ENCODE data around the gene ZNF664.

Gene ZNF664

GRCh38 chr12:123931686-123932321 lies 41.2 kb upstream of the ZNF664 start:
- in situ Hi-C loops (cut with MboI; ENCODE audit: low sequenced_read_pairs, unreplicated experiment) = no loop called here
- no peak for DNase-seq (ENCODE audit: low spot score)
- TF ChIP-seq, protein P1, sequence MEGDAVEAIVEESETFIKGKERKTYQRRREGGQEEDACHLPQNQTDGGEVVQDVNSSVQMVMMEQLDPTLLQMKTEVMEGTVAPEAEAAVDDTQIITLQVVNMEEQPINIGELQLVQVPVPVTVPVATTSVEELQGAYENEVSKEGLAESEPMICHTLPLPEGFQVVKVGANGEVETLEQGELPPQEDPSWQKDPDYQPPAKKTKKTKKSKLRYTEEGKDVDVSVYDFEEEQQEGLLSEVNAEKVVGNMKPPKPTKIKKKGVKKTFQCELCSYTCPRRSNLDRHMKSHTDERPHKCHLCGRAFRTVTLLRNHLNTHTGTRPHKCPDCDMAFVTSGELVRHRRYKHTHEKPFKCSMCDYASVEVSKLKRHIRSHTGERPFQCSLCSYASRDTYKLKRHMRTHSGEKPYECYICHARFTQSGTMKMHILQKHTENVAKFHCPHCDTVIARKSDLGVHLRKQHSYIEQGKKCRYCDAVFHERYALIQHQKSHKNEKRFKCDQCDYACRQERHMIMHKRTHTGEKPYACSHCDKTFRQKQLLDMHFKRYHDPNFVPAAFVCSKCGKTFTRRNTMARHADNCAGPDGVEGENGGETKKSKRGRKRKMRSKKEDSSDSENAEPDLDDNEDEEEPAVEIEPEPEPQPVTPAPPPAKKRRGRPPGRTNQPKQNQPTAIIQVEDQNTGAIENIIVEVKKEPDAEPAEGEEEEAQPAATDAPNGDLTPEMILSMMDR (IDR thresholded peaks at IDR 0.05; ENCODE audit: borderline replicate concordance, control extremely low read depth, extremely low read depth, insufficient read depth, missing control alignments) = no peak

GRCh38 chr12:123933214-123933613 lies 39.8 kb upstream of the ZNF664 start:
- no peak for DNase-seq (ENCODE audit: low spot score)
- TF ChIP-seq, protein P1 (IDR thresholded peaks at IDR 0.05; ENCODE audit: borderline replicate concordance, control extremely low read depth, extremely low read depth, insufficient read depth, missing control alignments) = no peak
- in situ Hi-C loops (cut with MboI; ENCODE audit: low sequenced_read_pairs, unreplicated experiment) = no loop called here

DNA sequence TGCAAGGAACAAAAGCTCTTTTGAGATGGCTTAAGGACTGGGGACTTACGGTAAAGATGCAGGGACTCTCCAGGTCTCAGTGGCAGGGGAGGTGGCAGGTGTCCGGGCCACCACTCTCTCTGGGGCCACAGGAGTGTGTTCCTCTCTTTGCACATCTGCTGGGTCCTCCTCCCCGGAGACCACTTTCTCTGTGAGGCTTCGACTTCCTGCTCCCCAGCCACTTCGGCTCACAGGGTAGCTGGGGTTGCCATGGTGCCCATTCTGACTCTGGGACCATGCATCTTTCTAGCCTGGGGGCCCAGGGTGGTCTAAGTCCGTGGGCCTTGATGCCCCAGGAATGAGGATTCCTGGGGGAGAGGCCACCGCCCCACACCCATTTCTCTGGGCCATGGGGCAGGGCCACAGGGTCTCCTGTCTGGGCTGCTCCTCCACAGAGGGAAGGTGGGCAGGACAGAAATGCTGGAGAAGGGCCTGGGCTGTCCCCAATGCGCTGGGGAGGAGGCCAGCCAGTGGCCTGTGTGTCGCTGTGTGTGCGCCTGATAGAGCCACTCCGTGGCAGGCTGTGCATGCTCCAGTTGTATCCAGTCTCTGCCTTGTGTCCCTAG lies 38.9 kb upstream of the ZNF664 start:
- TF ChIP-seq, protein P1 (IDR thresholded peaks at IDR 0.05; ENCODE audit: borderline replicate concordance, control extremely low read depth, extremely low read depth, insufficient read depth, missing control alignments) = no peak
- DNase-seq (ENCODE audit: low spot score) = no peak
- in situ Hi-C loops (cut with MboI; ENCODE audit: low sequenced_read_pairs, unreplicated experiment) = no loop called here

DNA sequence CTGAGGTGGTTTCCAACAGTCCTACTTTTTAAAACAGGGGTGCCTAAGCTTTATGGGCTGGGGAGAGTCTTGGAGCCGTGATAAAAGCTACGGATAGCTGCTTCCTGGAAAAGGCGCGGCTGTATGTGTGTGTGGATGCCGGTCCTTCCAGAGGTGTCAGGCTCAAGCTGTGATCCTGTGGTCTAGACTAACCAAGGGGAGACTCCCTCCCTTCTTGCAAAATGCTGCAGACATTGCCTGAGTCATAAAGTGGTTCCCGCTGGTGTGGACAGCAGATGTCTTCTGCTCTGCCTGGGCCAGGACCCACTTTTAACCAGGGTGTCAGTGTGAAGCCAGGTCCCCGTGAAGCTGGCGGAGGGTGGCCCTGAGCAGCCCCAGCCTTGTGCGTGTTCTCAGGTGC lies 38.2 kb upstream of the ZNF664 start:
- TF ChIP-seq, protein P1 (IDR thresholded peaks at IDR 0.05; ENCODE audit: borderline replicate concordance, control extremely low read depth, extremely low read depth, insufficient read depth, missing control alignments) = no peak
- in situ Hi-C loops (cut with MboI; ENCODE audit: low sequenced_read_pairs, unreplicated experiment) = no loop called here
- DNase-seq (ENCODE audit: low spot score) = no peak

GRCh38 chr12:123935956-123936355 lies 37.1 kb upstream of the ZNF664 start:
- no peak for DNase-seq (ENCODE audit: low spot score)
- in situ Hi-C loops (cut with MboI; ENCODE audit: low sequenced_read_pairs, unreplicated experiment) = no loop called here
- TF ChIP-seq, protein P1 (IDR thresholded peaks at IDR 0.05; ENCODE audit: borderline replicate concordance, control extremely low read depth, extremely low read depth, insufficient read depth, missing control alignments) = no peak

- TF ChIP-seq, protein P1 (IDR thresholded peaks at IDR 0.05; ENCODE audit: borderline replicate concordance, control extremely low read depth, extremely low read depth, insufficient read depth, missing control alignments) = no peak
- no peak for DNase-seq (ENCODE audit: low spot score)
- in situ Hi-C loops (cut with MboI; ENCODE audit: low sequenced_read_pairs, unreplicated experiment) = no loop called here
These were observed 36.5 kb upstream of the ZNF664 start for GRCh38 chr12:123936471-123936870.

Measured in GM13976 (cell line).